Uterus (tissue), 2 donors: ENCODE data around the gene C1orf174.

Experiments
- POLR2A ChIP-seq, 2 donors: fragments of 450-650 bp; IDR thresholded peaks; one replicate each; pipeline ENCODE4 v1.6.1; 2016; ENCODE audit warnings: antibody characterized with exemption in 2 of 2, mild to moderate bottlenecking in 1 of 2, moderate library complexity in 1 of 2
- TF ChIP-seq, protein P1 (sequence below), 4 experiments: fragments of 200-600 bp in 2 of 4; fragments of 450-650 bp in 2 of 4; sonication (generic) in 2 of 4; IDR thresholded peaks; one replicate each; pipeline ENCODE4 v1.5.1; 2016 to 2019; ENCODE audit warnings: antibody characterized with exemption in 4 of 4, mild to moderate bottlenecking in 2 of 4, moderate library complexity in 1 of 4

DNA sequence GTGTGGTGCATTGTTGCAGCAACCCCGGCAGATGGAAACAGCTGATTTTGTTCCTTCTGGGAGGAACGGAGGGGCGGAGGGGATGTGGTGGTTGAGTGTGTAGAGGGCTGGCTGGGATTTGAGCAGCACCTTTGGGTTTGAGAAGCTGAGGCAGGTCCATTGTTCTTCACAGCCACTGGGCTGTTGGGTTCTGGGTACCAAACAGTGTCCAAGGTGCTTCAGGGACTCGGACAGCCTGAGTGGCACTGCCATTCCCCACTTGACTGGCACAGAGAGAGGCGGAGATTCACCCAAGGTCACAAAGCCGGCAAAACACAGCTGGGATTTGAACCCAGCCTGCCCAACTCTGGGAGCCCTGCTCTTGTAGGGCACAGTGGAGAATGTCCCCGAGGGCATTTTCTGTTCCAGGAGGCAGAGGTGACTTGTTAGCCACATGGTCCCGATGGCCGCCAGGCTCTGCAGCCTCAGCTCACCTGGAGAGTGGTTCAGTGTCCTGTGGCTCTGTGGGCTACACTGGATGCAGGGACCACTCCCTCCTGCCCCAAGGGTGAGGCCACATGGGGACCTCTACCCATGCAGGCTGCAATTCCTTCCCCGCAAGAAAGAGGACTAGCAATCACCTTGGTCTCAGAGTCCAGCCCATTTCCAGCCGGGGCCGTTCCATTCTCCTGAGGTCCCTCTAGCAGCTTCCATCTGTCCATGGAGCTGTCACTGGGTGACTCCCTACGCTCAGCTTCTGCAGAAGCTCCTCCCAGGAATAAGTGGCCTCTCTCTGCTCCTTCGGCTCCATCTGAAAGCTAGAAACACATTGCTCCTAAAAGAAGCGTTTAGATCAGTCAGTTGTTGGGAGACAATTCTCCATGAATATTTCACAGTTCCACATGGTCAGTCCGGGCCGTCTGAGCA is 31.2 kb upstream of the C1orf174 start:
- TF ChIP-seq, protein P1, sequence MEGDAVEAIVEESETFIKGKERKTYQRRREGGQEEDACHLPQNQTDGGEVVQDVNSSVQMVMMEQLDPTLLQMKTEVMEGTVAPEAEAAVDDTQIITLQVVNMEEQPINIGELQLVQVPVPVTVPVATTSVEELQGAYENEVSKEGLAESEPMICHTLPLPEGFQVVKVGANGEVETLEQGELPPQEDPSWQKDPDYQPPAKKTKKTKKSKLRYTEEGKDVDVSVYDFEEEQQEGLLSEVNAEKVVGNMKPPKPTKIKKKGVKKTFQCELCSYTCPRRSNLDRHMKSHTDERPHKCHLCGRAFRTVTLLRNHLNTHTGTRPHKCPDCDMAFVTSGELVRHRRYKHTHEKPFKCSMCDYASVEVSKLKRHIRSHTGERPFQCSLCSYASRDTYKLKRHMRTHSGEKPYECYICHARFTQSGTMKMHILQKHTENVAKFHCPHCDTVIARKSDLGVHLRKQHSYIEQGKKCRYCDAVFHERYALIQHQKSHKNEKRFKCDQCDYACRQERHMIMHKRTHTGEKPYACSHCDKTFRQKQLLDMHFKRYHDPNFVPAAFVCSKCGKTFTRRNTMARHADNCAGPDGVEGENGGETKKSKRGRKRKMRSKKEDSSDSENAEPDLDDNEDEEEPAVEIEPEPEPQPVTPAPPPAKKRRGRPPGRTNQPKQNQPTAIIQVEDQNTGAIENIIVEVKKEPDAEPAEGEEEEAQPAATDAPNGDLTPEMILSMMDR (IDR thresholded peaks at IDR 0.05): no peak
- no peak for TF ChIP-seq POLR2A (IDR thresholded peaks at IDR 0.05)
